Measurements from ENCODE around the gene TEKT2.

The TEKT2 gene

GRCh38 chr1:36134505-36135329, 50.8 kb downstream of the TEKT2 start:
- peak; percentile 51 for DNase-seq

- DNase-seq = no peak
These were observed 51.4 kb downstream of the TEKT2 start for GRCh38 chr1:36135330-36135667.

GRCh38 chr1:36135796-36136195, 51.9 kb downstream of the TEKT2 start:
- DNase-seq = no peak

- DNase-seq = no peak
These were observed 52.6 kb downstream of the TEKT2 start for GRCh38 chr1:36136535-36136934.

- no peak for DNase-seq
These were observed 53.3 kb downstream of the TEKT2 start for GRCh38 chr1:36137226-36137625.

GRCh38 chr1:36137776-36138175, 53.9 kb downstream of the TEKT2 start:
- DNase-seq = no peak

Measured in activated CD4-positive, alpha-beta T cell treated with anti-CD3 and anti-CD28 coated beads, Interleukin-2, Interleukin-6, amounts not matched to agents 100 ng/mL and 50 ng/mL, durations not matched to agents 16 hours and 8 hours (primary cell).